Esophagus squamous epithelium (tissue), 5 donors: ENCODE results near the gene KNDC1. TPM values are rescaled to one million over a fixed set of nuclear protein-coding genes. Genes with fewer than 3 reads are reported as not detected.

Experiments used
- DNase-seq: peaks from one replicate; lab custom pipeline; 2025; lab: John Stamatoyannopoulos, UW
- H3K27ac ChIP-seq, 4 donors: fragments of 200-600 bp; sonication (generic); one replicate each; pipeline ENCODE4 v1.5.1; 2016 to 2019; ENCODE audit warnings: mild to moderate bottlenecking in 1 of 4
- H3K27me3 ChIP-seq, 4 donors: fragments of 200-600 bp; sonication (generic); 1 replicate in 3 of 4; 2 replicates in 1 of 4; pipeline versions ENCODE4 v1.5.1 to v1.6.0; 2017 to 2021; ENCODE audit warnings: antibody characterized with exemption in 1 of 4
- H3K36me3 ChIP-seq, 3 donors: fragments of 200-600 bp; sonication (generic); one replicate each; pipeline ENCODE4 v1.5.1; 2016 to 2019
- H3K4me1 ChIP-seq, 3 donors: fragments of 200-600 bp; sonication (generic); one replicate each; pipeline ENCODE4 v1.5.1; 2017 to 2019
- H3K4me3 ChIP-seq, 4 donors: fragments of 200-600 bp; sonication (generic); 1 replicate in 3 of 4; 2 replicates in 1 of 4; pipeline ENCODE4 v1.5.1; 2016 to 2019; ENCODE audit warnings: mild to moderate bottlenecking in 2 of 4, moderate library complexity in 1 of 4
- H3K9me3 ChIP-seq, 3 donors: fragments of 200-600 bp; sonication (generic); one replicate each; pipeline ENCODE4 v1.5.1; 2016 to 2019
- POLR2A ChIP-seq, 4 donors: fragments of 450-650 bp; IDR thresholded peaks; one replicate each; pipeline ENCODE4 v1.6.1; 2017; ENCODE audit warnings: antibody characterized with exemption in 4 of 4, mild to moderate bottlenecking in 4 of 4, moderate library complexity in 3 of 4
- WGBS, 2 donors: methylation state at CpG; one replicate each; pipeline ENCODE4 v1.1.5; 2018; 5-methylcytosine and 5-hydroxymethylcytosine counted together
- intact Hi-C: fragments of 100-400 bp; cut with DNase I; formaldehyde crosslinking; loops from one replicate; pipeline ENCODE4 v1.15.0; 2022
- total RNA-seq, 4 donors: library from RNA; depleted of rRNA; stranded (reverse); fragments of >200 nt; gene quantifications; one replicate each; pipeline ENCODE4 v1.1.0, GENCODE V29; 2016
- TF ChIP-seq, protein P1 (sequence below), 6 experiments: fragments of 450-650 bp in 4 of 6; fragments of 200-600 bp in 2 of 6; sonication (generic) in 2 of 6; IDR thresholded peaks; one replicate each; pipeline ENCODE4 v1.5.1; 2016 to 2019; ENCODE audit warnings: antibody characterized with exemption in 6 of 6, mild to moderate bottlenecking in 4 of 6, moderate library complexity in 4 of 6
- donor health status: DM: yes; HTN: yes; CAD: no.

Gene KNDC1
- total RNA-seq, 4 donors from 2014 or later: 0.19 to 0.64 (median 0.53) TPM; not detected in 1

DNA sequence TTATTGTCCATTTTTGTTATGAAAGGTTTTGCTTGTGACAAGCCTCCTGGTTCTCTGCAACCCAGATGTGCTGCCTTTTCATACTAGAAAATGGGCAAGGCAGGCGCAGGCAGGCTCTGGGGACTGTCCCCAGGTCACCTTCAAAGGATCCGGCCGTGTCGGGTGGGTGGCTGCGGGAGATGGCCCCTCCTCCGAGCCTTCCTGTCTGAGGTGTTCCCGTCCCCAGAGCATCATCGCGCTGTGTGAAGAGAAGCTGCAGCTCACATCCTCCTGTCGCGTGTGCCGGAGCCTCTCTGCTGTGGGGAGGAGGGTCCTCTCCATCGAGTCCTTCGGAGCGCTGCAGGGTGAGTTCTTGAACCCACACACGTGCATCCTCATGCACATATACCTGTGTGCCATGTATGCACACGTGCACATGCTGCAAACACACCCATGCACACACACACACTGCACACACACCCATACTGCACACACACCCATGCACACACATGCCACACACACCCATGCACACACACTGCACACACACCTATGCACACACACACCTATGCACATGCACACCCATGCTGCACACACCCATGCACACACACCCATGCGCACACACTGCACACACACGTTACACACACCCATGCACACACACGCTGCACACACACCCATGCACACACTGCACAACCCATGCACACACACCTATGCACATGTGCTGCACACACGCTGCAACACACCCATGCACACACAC lies 23.8 kb downstream of the KNDC1 start:
- H3K4me3 ChIP-seq: no peak overlapping the region
- WGBS, 2 donors: 80 to 82% methylated on average over 16 of the region's 21 CpGs

DNA sequence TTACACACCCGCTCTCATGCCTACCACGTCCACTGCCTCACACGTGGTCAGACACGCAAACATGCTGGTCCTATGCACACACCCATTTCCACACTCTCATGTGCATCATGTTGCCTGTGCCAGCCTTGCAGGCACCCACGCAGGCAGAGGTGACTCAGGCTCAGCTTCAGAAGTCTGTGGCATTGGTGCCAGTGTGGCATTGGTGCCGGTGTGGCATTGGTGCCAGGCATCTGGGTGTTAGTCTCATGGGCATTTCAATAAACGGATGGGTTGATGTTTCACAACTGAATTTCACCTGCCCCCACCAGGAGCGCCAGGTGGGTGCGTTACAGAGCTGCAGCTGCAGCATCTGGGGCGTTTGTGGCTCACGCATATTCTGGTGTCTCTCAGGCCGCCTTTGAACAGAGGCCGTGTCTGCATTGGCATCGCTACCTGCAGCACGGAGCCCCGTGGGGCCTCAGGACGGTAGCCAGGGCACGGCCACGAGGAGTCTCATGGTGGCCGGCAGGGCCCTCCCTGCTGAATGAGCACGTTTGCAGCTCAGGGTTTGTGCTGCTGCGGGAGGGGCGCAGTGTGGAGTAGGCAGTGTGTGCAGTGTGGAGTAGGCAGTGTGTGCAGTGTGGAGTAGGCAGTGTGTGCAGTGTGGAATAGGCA lies 24.7 kb downstream of the KNDC1 start:
- intact Hi-C loops: no loop called here
- Histone ChIP-seq H3K4me3 (no peak overlapping the region), H3K27ac (no peak overlapping the region), H3K36me3 (no peaks in the 10 kb centered on the region), H3K4me1 (no peaks in the 10 kb centered on the region), H3K27me3 (peaks cover 0 to 53% (median 0%) of the 10 kb centered on the region in 4 donors), H3K9me3 (no peaks in the 10 kb centered on the region)
- 84% methylated on average over 7 to 10 of the region's 23 CpGs for WGBS, 2 donors
- TF ChIP-seq, protein P1, sequence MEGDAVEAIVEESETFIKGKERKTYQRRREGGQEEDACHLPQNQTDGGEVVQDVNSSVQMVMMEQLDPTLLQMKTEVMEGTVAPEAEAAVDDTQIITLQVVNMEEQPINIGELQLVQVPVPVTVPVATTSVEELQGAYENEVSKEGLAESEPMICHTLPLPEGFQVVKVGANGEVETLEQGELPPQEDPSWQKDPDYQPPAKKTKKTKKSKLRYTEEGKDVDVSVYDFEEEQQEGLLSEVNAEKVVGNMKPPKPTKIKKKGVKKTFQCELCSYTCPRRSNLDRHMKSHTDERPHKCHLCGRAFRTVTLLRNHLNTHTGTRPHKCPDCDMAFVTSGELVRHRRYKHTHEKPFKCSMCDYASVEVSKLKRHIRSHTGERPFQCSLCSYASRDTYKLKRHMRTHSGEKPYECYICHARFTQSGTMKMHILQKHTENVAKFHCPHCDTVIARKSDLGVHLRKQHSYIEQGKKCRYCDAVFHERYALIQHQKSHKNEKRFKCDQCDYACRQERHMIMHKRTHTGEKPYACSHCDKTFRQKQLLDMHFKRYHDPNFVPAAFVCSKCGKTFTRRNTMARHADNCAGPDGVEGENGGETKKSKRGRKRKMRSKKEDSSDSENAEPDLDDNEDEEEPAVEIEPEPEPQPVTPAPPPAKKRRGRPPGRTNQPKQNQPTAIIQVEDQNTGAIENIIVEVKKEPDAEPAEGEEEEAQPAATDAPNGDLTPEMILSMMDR (IDR thresholded peaks at IDR 0.05): no peak
- no peak for TF ChIP-seq POLR2A (IDR thresholded peaks at IDR 0.05)
- no peak for DNase-seq

More for the DNA sequence above, 23.8 kb downstream of the KNDC1 start:
- intact Hi-C loops: no loop called here
- Histone ChIP-seq H3K36me3 (no peaks in the 10 kb centered on the region), H3K4me1 (no peaks in the 10 kb centered on the region), H3K27ac (no peak overlapping the region), H3K27me3 (peaks cover 0 to 43% (median 0%) of the 10 kb centered on the region in 4 donors), H3K9me3 (no peaks in the 10 kb centered on the region)
- no peak for DNase-seq
- TF ChIP-seq, protein P1 (IDR thresholded peaks at IDR 0.05): no peak
- no peak for TF ChIP-seq POLR2A (IDR thresholded peaks at IDR 0.05)

DNA sequence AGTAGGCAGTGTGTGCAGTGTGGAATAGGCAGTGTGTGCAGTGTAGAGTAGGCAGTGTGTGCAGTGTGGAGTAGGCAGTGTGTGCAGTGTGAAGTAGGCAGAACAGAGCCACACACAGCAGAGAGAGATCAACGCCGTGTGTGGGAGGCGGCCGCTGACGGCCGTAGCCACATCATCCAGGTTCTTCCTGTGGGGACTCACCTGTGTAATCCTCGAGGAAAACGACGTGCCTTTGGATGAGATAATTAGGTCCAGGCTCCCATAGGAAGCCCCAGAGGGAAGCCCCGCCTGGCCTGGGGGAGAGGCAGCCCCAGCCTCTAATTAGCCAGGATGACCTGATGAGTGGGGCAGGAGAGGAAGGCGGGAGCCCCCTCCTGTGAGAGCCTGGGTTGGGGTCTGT lies 25.4 kb downstream of the KNDC1 start:
- DNase-seq: no peak
- Histone ChIP-seq H3K9me3 (no peaks in the 10 kb centered on the region), H3K27me3 (peaks cover 0 to 55% (median 0%) of the 10 kb centered on the region in 4 donors), H3K27ac (no peak overlapping the region), H3K36me3 (no peaks in the 10 kb centered on the region), H3K4me1 (no peaks in the 10 kb centered on the region), H3K4me3 (no peak overlapping the region)
- 68 to 69% methylated on average over 9 to 11 of the region's 11 CpGs for WGBS, 2 donors
- intact Hi-C loops: no loop called here
- TF ChIP-seq, protein P1 (IDR thresholded peaks at IDR 0.05): no peak

DNA sequence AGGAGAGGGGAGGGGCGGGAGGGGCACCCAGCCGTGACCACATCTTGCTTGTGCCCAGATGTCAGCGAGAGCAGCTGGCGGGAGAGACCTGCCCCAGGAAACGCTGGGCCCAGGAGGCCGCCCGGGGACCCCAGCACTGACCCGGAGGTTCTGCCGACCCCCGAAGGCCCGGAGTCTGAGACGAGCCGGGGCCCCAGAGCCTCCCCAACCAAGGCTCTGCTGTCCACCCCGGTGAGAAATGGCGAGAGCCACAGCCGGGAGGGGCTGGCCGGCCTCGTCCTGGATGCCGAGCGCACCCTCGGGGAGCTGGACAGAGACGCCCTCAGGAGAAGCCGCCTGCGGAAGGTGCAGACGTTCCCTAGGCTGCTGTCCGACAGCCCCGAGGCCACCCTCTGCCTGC lies 25.9 kb downstream of the KNDC1 start:
- WGBS, 2 donors: 64% methylated on average over 8 to 11 of the region's 27 CpGs
- TF ChIP-seq, protein P1 (IDR thresholded peaks at IDR 0.05): no peak
- TF ChIP-seq POLR2A (IDR thresholded peaks at IDR 0.05): no peak
- no peak for DNase-seq
- Histone ChIP-seq H3K9me3 (no peaks in the 10 kb centered on the region), H3K27me3 (peaks cover 0 to 59% (median 0%) of the 10 kb centered on the region in 4 donors), H3K36me3 (no peaks in the 10 kb centered on the region), H3K4me3 (no peak overlapping the region), H3K27ac (no peak overlapping the region), H3K4me1 (no peaks in the 10 kb centered on the region)
- intact Hi-C loops: no loop called here

DNA sequence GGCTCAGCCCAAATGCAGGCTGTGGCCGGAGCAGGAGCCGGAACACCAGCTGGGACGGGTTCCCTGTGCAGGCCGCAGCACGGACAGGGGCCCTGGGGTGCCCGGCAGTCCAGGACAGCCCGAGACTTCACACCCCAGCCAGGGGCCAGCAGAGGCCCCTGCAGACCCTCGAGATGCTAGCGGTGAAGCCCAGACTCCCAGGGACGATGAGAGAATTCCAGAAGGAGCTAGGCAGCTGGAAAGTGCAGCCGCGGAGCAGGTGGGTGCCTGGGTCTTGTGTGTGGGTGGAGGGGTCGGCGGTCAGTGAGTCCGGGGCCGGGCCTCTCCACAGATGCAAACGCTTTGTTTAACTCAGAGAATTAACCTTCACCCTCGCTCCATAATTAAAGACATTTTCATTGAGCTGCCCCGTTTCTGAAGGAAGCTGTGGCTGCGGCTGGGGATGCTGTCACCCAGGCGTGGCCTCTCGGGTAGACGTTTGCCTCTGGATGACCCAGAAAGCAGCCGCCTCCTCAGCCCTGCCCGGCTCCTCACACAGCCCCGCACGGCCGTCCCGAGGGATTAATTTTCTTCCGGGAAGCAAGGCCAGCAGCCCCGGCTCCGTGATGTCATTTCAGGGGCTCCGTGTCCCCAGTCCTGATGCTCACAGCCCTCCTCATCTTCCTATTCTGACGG lies 26.5 kb downstream of the KNDC1 start:
- WGBS, 2 donors: 63 to 69% methylated on average over 11 to 18 of the region's 34 CpGs
- no peak overlapping the region for H3K27ac ChIP-seq
- no peaks in the 10 kb centered on the region for H3K9me3 ChIP-seq
- H3K27me3 ChIP-seq: peaks cover 0 to 54% (median 0%) of the 10 kb centered on the region in 4 donors
- DNase-seq: no peak
- TF ChIP-seq POLR2A (IDR thresholded peaks at IDR 0.05): no peak
- TF ChIP-seq, protein P1 (IDR thresholded peaks at IDR 0.05): no peak
- no peaks in the 10 kb centered on the region for H3K36me3 ChIP-seq
- H3K4me1 ChIP-seq: no peaks in the 10 kb centered on the region
- intact Hi-C loops: no loop called here
- no peak overlapping the region for H3K4me3 ChIP-seq
